ENCODE results near the gene MOG. TPM values are rescaled to one million over a fixed set of nuclear protein-coding genes. Genes with fewer than 3 reads are reported as not detected.

MOG gene
- total RNA-seq (not detected), polyA plus RNA-seq (not detected)
- long read RNA-seq, donor 1 = 0 reads
- long read RNA-seq, donor 2 = 0 reads
- long read RNA-seq, donor 3 = 0 reads
- long read RNA-seq, donor 4 = 0 reads
- long read RNA-seq, donor 5 = 0 reads
- long read RNA-seq, donor 6 = 0 reads
- long read RNA-seq, donor 7, partial matches to known transcripts = 29 of 29 reads
- long read RNA-seq, donor 7, other reads (novel, unspliced or antisense) = 0 of 29 reads
- long read RNA-seq, donor 8 = 0 reads
- long read RNA-seq, donor 9 = 0 reads
- long read RNA-seq, donor 10 = 0 reads

DNA sequence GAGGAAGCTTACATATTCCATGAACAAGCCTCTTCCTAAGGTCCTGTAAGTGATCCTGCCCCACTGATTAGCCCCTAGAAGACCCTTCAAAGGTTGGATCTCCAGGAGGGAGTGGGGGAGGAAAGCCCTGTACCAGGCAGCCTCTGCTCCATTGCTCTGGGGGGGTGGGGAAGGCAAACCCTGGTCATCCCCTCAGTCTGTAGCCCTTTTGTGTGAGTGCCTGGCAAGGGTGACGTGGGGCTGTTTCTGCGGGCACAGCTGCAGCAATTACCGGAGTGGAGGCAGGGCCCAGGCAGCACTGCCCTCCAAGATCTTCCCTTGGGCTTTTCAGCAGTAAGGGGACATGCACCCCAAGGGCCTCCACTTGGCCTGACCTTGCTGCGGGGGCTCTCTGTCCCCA lies at the start of gene MOG:
MOG (plus strand) TSS at position 295 of the 400 bp plus-strand sequence. CDS start 118 bp downstream, outside the sequence.
- no peaks in the 10 kb centered on the region for H3K9me3 ChIP-seq (replicated peaks in 1 of 3)

GRCh38 chr6:29608131-29608530 lies 48.8 kb upstream of the MOG start:
- Histone ChIP-seq H3K4me3 (no peak overlapping the region), H3K36me3 (replicated peaks in 1 of 2) (peaks cover 0 to 62% of the 10 kb centered on the region in 2 donors), H3K27ac (no peak overlapping the region), H3K4me1 (replicated peaks in 1 of 2) (no peaks in the 10 kb centered on the region), H3K9me3 (replicated peaks in 1 of 3) (no peaks in the 10 kb centered on the region), H3K27me3 (no peaks in the 10 kb centered on the region)
- TF ChIP-seq, protein P1, sequence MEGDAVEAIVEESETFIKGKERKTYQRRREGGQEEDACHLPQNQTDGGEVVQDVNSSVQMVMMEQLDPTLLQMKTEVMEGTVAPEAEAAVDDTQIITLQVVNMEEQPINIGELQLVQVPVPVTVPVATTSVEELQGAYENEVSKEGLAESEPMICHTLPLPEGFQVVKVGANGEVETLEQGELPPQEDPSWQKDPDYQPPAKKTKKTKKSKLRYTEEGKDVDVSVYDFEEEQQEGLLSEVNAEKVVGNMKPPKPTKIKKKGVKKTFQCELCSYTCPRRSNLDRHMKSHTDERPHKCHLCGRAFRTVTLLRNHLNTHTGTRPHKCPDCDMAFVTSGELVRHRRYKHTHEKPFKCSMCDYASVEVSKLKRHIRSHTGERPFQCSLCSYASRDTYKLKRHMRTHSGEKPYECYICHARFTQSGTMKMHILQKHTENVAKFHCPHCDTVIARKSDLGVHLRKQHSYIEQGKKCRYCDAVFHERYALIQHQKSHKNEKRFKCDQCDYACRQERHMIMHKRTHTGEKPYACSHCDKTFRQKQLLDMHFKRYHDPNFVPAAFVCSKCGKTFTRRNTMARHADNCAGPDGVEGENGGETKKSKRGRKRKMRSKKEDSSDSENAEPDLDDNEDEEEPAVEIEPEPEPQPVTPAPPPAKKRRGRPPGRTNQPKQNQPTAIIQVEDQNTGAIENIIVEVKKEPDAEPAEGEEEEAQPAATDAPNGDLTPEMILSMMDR (IDR thresholded peaks at IDR 0.05) = no peak
- no peak for TF ChIP-seq POLR2A (IDR thresholded peaks at IDR 0.05)
- DNase-seq = no peak
- intact Hi-C loops (cut with DNase I) = no loop called here

More for the DNA sequence above, at the start of gene MOG:
- H3K36me3 ChIP-seq (replicated peaks in 1 of 2) = no peaks in the 10 kb centered on the region
- no peak for DNase-seq
- peaks cover 9% of the 10 kb centered on the region for H3K27me3 ChIP-seq
- no peak for TF ChIP-seq POLR2A (IDR thresholded peaks at IDR 0.05)
- TF ChIP-seq, protein P1 (IDR thresholded peaks at IDR 0.05) = no peak
- intact Hi-C loops (cut with DNase I) = no loop called here
- WGBS, 4 donors = 40 to 83% (median 75%) methylated on average over 1 to 4 of the region's 4 CpGs
- peaks cover 0 to 9% of the 10 kb centered on the region in 2 donors for H3K4me1 ChIP-seq (replicated peaks in 1 of 2)
- no peak within 1 kb of the TSS for H3K27ac ChIP-seq
- no peak within 1 kb of the TSS for H3K4me3 ChIP-seq

DNA sequence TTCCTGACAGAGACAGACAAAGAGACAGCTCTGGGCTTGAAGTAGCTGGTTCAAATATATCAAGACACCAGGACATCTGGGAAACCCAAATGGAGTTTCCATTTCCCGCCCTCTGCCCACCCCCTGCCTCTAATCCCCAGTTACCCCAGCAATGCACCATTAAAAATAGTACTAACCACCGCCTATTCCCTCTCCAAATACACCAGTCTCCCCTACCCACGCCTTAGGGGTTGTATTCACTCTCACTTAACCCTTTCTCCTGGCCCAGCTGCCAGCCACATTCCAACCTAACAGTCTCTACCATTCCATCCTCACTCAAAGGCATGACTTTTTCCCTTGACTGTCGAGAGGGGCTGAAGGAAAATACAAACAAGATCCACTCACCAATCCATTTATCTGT lies 46.4 kb upstream of the MOG start:
- H3K27ac ChIP-seq = no peak overlapping the region
- intact Hi-C loops (cut with DNase I) = no loop called here
- TF ChIP-seq, protein P1 (IDR thresholded peaks at IDR 0.05) = no peak
- no peak for TF ChIP-seq POLR2A (IDR thresholded peaks at IDR 0.05)
- H3K4me1 ChIP-seq (replicated peaks in 1 of 2) = no peaks in the 10 kb centered on the region
- WGBS, 4 donors = 96 to 97% (median 97%) methylated on average over 4 of the region's 4 CpGs
- no peaks in the 10 kb centered on the region for H3K9me3 ChIP-seq (replicated peaks in 1 of 3)
- no peak overlapping the region for H3K4me3 ChIP-seq
- H3K27me3 ChIP-seq = no peaks in the 10 kb centered on the region
- no peak for DNase-seq
- H3K36me3 ChIP-seq (replicated peaks in 1 of 2) = peaks cover 0 to 60% of the 10 kb centered on the region in 2 donors

GRCh38 chr6:29611426-29611825 lies 45.5 kb upstream of the MOG start:
- TF ChIP-seq, protein P1 (IDR thresholded peaks at IDR 0.05) = no peak
- no peak for TF ChIP-seq POLR2A (IDR thresholded peaks at IDR 0.05)
- intact Hi-C loops (cut with DNase I) = no loop called here
- no peaks in the 10 kb centered on the region for H3K4me1 ChIP-seq (replicated peaks in 1 of 2)
- H3K4me3 ChIP-seq = no peak overlapping the region
- no peak overlapping the region for H3K27ac ChIP-seq
- H3K9me3 ChIP-seq (replicated peaks in 1 of 3) = no peaks in the 10 kb centered on the region
- WGBS, 4 donors = 83 to 94% (median 91%) methylated on average over 4 of the region's 4 CpGs
- no peak for DNase-seq
- no peaks in the 10 kb centered on the region for H3K27me3 ChIP-seq
- peaks cover 0 to 59% of the 10 kb centered on the region in 2 donors for H3K36me3 ChIP-seq (replicated peaks in 1 of 2)
